Measurements from ENCODE around the gene ANKFN1.

The ANKFN1 gene

GRCh38 chr17:56152874-56153602 is at the start of gene ANKFN1:
TSS of gene ANKFN1 (plus strand) at chr17:56153475. CDS start at chr17:56212668, 59,193 bp downstream.
- no peak for DNase-seq

GRCh38 chr17:56108811-56109284 is 44.4 kb upstream of the ANKFN1 start:
- DNase-seq = no peak

GRCh38 chr17:56109836-56110235 is 43.4 kb upstream of the ANKFN1 start:
- DNase-seq = no peak

GRCh38 chr17:56110463-56111135 is 42.7 kb upstream of the ANKFN1 start:
- DNase-seq = no peak

GRCh38 chr17:56111706-56112485 is 41.4 kb upstream of the ANKFN1 start:
- DNase-seq = no peak

DNA sequence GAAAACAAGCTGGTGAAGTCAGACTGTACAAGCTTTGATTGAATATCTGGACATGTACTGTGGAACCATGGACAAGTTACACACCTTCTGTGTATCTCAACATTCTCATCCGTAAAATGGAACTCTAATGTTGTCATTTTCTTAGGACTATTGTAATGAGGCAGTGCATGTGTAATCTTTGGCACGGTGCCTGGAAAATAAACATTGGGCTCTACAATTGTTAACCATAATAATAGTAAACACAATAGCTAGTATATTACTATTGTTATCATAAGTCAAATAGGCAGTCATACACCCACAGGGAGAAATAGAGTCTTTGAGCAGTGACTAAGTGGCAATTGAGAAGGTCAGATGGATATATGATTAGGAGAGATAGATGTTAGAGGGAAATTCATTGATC is 39.8 kb upstream of the ANKFN1 start:
- no peak for DNase-seq

DNA sequence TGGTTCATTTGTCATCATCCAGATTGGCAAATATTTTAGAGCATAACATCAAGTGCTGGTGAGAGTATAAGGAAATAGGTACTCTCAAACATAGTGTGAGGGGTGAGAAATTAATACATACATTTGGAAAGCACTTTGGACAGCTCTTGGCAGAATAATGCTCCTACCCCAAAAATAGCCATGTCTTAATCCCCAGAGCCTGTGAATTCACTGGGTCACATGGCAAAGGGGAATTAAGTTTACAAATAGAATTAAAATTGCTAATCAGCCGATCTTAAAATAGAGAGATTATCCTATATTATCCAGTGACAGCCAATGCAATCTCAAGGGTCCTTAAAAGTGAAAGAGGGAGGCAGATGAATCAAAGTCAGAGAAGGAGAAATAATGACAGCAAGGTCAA is 38.8 kb upstream of the ANKFN1 start:
- no peak for DNase-seq

DNA sequence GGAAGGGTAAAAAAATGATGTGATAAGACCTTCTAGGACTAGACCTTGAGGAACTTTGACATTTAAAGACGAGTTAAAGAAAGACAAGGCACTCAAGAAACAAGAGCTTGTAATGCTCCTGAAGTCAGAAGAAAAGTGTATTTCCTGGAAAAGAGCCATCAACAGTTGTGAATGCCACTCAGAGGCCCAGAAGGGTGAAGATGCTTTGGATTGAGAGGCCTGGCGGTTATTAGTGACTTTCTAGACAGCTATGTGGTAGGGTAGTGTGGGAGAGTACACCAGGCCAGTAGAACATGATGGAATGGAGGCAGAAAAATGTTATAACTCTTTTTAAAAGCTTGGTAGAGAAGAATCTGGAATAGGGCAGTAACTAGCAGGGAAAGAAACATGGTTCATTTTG is 34.1 kb upstream of the ANKFN1 start:
- DNase-seq = no peak

DNA sequence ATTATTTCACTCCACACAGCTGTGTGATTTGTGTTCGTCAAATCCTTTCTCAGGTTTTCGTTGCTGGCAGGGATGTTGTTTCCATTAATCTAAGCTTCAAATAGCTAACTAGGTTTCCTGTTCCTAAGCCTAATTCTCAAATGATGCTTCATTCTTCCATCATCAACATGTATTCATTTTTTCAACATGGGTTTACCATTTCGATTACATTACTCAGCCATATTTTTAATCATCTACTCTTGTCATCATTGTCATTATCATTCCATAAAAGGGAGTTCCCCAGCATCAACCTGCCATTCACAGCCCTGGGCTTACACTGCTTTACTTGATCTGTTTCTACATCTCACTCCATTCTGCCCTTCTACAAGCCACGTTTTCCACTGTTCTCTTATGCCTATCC is 33.3 kb upstream of the ANKFN1 start:
- no peak for DNase-seq

GRCh38 chr17:56121191-56122051 is 31.9 kb upstream of the ANKFN1 start:
- no peak for DNase-seq

GRCh38 chr17:56125830-56126819 is 27.1 kb upstream of the ANKFN1 start:
- DNase-seq = no peak

DNA sequence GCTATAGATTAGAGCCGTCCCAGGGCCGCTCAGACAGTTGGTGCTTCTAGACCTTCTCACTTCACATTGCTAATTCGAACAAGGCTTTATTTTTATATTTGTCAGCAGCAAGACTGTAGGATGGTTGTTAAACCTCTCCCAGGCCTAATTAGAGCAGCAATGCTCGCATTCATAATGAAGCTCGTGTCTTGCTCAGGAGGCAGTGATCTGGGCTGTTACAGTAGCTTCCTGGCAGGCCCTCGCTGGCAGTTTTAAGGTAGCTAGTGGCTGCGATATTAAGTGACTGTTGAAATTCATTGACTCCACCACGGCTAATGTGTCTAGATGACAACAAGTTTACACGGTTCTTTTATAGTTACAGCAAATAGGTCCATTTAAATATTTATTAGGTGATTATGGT is 23.2 kb upstream of the ANKFN1 start:
- DNase-seq = no peak

- DNase-seq = no peak
Measured at GRCh38 chr17:56130631-56131030, 22.6 kb upstream of the ANKFN1 start.

- DNase-seq = no peak
Measured at GRCh38 chr17:56131431-56131830, 21.8 kb upstream of the ANKFN1 start.

GRCh38 chr17:56136301-56136700 is 17.0 kb upstream of the ANKFN1 start:
- no peak for DNase-seq

GRCh38 chr17:56141046-56141839 is 12.0 kb upstream of the ANKFN1 start:
- no peak for DNase-seq

DNA sequence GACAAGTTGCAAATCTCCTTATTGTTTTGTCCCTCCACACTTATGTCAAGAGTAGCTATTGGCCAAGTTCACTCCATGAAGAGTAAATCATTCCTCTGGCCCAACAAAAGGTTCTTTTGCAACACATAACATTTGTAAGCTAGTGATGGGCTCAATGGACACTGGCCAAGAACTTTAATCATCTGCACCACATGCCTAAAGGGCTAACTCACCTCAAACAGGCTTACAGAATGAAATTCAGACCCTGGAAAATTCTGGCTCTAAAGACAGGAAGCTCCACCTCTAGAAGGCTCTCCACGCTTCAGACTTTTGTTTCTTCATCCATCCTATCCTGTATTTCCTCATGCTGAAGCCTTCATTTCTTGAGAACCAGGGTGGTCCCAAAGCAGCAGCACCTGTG is 10.9 kb upstream of the ANKFN1 start:
- DNase-seq = no peak

DNA sequence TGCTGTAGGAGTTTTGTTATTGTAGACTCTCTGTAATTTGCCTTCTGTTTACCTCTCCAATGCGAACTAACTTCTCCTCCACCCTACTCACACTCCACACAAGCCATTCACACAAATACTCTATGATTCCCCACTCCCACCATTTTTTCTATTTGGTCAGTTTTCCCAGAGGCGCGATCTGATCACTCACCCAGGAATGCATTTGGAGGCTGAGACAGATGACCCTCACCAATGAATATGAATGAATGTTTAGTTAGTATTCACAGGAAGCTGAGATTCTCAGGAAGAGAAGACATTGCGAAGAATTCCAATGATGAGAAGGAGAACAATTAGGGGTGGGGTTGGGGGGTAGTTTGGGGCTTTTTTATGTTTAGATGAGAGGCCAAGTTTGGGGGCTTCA is 10.5 kb upstream of the ANKFN1 start:
- no peak for DNase-seq

- no peak for DNase-seq
Measured at GRCh38 chr17:56144223-56144622, 9.1 kb upstream of the ANKFN1 start.

- no peak for DNase-seq
Measured at GRCh38 chr17:56146534-56146933, 6.7 kb upstream of the ANKFN1 start.

GRCh38 chr17:56148333-56148732 is 4.9 kb upstream of the ANKFN1 start:
- DNase-seq = no peak
